ENCODE results near the gene BCL11B. TPM values are rescaled to one million over a fixed set of nuclear protein-coding genes. Genes with fewer than 3 reads are reported as not detected.

The BCL11B gene
- total RNA-seq, 1 donor from 2014 or later, result 0.67 TPM

DNA sequence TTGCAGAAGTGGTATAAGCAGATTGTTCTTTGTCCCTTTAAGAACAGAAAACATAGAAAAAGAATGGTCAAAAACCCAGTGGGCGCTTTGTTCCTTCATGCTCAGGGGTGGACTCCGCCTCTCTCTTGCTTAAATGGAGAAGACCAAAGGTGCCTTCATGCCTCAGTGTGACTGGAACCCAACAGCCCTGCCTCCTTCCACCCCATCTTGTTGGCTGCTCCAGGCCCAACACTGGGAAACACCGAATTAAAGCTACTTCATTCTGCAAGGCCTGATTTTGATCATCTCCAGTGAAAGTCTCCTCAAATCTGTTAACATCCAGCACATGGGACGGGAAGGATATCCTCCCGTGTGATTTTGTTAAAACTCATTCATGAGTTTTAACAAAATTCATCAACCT is 103.7 kb downstream of the BCL11B start:
- DNase-seq (ENCODE audit: low spot score), result no peak

DNA sequence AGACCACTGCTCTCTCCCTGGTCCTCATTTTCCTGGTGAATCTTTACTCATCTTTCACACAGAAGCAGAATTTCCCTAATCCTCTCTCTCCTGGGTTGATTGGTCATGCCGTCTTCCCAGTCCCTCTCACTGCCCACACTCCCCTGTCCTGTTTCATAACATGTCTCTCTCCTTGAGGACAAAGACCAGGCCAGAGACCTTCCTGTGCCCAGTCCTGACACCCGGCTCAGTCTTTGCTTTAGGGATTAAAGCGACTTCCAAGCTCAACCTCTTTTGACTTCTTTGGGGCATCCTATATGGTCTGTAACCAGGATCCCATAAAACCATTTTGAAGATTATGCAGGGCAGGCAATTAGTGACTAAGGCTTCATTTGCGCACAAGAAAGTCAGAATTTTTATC is 105.5 kb downstream of the BCL11B start:
- DNase-seq (ENCODE audit: low spot score), result no peak

DNA sequence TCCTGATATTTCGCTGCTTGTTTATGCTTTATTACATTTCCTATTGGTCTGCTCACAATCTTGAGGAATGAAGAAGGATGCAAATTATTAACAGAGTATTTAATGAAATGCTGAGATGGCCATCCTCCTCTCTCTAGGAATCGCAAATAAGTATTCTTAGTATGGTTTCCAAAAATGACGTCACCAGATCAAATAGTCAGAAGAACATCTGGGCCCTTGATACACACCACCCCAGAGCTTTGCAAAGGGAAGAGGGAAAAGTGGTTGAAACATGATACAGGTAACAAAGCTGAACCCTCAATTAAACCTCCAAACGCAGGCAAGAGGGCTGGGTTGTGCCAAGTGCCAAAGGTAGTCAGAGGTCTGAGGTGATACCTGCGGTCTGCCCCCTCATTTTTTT is 107.3 kb downstream of the BCL11B start:
- no peak for DNase-seq (ENCODE audit: low spot score)

DNA sequence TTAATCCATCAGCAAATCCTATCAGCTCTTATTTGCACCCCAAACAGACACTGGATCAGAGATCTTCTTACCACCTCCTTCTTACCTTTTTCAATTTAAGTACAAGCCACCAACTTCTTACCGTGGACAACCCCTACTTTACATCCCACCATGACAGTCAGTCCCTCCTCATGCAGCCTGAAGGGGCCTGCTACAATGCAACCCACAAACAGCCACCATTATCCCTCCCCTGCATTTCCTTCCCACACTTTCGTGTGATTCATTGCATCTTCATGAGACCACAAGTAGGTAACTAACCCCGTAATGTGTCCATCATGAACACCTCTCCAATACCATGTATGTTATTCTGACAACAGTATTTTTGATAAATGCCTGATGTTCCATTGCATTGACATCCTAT is 108.6 kb downstream of the BCL11B start:
- no peak for DNase-seq (ENCODE audit: low spot score)

DNA sequence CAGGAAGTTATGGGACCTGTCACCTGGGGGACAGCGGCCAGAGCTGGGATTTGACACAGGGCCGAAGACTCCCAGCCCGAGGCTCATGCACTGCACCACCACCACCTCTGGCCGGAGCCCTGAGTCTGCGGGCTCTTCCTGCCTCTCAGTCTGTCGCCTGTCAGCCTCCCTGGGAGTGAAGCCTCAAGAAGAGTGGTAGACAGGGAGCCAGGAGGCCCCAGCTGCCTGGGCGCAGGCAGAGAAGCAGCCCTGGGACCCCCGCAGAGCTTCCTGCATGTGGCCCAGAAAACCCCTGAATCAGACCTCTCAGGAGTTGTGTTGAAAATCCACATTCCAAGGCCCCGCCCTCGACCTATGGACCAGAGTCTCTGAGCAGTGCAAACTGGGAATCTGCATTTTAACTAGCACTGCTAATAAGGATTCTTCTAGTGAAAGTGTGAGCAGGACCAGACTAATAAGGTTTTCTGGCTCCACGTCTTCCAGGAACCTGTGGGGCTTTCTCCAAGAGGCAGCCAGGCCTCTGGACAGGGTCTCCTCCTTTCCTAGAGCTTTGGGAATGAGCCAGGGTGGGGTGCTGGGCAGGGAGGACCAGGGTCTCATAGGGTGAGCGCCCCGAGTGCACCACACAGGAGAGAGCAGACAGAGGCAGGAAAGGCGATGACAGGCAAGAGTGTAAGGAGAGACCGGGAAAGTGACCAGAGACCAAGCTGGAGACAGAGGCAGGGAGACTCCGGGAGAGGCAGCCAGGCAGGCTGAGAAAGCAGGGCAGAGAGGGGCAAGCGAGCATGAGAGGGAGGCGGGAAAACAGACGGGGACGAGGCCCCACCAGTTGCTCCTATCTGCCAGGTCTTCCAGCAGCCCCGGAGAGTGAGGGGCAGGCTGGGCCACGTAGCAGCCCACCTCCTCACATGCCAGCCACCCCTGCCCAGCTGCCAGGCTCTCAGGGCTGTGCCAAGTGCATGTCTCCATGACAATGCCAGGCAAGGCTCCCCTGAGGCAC is 112.4 kb downstream of the BCL11B start:
- peak; percentile 85 for DNase-seq (ENCODE audit: low spot score)

DNA sequence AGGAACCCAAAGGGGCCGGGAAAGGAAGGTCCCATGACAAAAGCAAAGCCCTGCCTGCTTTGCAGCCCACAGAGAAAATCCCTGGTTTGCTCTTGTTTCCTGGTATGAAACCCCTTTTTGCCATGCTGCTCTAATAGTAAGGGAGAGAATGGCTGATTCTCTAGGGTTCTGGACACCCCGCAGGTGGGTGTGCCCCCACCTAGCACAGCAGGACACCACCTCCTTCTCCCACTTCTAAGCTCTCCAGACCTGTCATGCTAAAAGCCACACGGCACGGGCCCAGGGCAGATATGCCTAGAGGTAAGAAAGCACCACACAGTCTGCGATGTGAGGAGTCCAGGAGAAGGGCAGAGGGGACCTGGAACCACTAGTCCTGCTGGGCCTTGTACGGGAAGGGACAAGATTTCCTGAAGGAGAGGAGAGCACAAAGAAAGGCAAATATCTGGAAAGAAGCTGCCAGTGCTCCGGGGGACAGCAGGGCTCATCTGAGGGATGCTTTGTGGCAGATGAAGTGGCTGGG is 113.3 kb downstream of the BCL11B start:
- DNase-seq (ENCODE audit: low spot score), result peak; percentile 65

DNA sequence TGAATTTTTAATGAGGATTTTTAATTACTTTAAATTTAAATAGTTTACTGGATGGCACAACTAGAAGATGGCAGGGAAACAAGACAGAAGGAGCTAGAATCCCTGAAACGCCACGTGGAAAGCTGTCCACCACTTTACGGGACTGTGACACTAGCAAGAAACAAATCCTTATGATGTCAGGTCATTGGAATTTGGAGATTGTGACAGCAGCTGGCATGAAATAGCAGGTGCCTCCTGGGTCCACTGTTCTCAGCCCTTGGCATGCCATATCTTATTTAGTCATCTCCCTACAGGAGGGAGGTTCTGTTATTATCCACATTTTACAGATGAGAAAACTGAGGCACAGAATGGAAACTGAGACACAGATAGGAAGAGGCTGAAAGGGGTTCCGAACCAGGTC is 113.8 kb downstream of the BCL11B start:
- DNase-seq (ENCODE audit: low spot score), result no peak

DNA sequence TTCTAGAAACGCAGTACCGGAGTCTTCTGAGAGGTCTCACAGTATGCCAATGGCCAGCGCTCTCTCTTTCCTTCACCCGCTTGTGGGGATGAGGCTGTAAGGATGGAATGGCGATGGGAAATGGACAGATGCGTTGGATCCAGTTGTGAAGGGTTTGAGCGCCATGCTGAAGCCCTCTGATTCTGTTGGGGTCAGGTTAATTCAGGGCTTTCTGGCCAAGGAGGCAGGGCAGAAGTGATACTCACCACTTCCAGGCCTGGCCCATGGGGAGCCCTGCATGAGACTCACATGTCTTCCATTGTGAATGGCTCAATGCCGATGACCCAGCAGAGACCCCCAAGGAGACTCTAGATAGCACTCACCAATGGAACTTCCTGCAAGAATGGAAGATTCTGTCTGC is 114.3 kb downstream of the BCL11B start:
- DNase-seq (ENCODE audit: low spot score), result peak; percentile 41

DNA sequence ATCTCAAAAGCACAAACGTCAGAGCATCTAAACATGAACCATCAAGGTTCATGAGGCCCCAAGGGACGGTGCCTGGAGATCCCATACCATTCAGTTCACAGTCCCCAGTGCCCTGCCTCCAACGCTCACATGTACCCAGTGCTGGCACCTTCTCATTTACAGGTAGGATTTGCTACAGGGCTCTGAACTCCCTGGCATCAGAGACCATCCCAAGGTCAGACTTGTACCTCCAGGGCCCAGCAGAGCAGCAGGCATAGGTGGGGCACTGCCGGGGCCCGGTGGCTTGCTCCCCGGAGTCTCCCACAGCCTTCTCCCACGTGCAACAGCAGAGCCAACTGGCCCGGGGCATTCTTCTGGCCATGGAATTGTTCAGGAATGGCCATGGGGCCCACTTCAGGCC is 114.8 kb downstream of the BCL11B start:
- peak; percentile 49 for DNase-seq (ENCODE audit: low spot score)

DNA sequence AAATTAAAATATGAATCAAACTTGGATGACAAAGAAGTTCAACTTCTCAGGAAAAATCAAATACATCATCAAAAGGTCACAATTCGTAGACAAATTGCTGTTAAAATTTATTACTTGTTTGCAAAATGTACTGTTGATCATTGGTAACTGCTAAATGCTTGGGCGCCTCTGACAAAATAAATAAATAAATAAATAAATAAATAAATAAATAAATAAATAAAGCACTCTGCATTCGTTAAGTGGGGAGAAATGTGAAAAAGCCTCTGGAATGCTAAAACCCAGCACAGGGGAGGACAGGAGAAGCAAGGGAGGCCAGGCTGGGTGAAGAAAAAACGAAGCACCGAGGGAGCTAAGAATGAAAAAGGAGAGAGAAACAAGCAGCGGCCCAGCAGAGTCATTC is 115.2 kb downstream of the BCL11B start:
- no peak for DNase-seq (ENCODE audit: low spot score)

DNA sequence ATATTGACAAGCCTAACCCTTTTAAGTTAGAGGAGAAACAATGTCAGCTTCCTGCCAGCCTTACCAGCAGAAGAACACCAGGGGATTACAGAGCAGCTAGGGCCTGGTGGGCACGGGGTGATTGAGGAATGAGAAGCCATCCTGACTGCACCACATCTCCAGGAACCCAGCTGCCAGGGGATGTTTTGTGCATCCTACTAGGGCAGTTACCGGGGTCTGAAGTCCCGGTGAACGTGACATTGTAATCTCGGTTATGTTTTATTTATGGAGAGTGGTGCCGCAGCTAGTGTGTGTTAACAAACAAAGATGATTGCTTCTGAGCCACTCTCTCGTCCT is 115.9 kb downstream of the BCL11B start:
- peak; percentile 26 for DNase-seq (ENCODE audit: low spot score)

DNA sequence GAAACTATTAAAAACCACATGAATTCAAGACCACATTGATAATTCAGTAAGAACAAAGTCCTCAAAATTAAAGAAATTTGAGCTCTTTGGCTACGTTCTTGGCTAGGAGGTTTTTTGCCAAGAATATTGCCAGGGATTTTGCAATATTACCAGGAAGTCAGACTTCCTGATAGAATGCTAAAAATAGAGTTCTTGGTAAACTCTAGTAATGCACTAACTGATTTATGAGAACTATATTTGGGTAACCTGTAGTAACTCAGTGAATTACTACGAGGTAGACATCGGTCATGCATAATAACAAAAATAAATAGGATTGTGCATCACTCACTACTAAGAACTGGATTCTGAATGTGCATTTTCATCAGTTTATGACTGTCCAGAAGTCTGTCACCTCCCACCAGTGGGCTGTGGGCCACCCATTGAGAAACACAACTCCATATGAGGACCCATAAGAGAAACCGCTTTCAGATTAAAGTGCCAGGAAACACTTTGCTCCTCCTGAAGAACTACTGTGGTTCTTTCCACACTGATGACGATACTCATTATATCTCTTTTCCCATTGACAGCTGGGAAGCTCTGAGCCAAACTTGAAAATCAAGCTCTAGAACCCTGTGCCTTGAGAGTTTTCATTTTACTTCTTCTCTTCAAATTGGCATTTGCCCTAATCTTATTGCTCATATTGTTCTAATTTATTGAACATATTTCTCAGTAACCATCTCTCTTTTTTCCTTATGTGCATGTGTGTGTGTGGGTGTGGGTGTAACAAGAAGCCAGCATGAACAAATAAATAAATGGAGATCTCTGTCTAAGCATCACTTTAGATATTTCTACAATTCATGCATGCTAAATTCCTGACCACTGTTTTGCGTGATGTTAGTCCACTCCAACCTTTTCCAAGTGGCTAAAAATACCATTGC is 116.6 kb downstream of the BCL11B start:
- DNase-seq (ENCODE audit: low spot score), result peak; percentile 51

DNA sequence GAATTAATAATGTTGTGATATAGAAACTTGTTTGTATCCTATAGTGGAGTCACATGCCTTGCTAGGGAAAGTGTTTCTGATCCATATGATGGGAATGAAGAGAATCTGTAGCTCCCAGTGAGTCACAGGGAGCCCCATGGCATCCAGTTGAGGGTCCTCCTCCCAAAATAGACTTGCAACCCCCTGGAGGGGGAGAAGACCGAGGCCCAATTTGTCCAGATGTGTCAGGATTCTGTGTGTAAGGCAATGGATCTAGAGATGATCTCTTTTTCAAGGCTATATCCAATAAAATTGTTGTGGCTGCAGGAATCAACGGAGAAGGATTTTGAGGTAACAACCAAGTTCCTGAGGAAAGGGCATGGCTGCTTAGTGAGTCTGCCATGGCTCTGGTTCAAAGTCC is 121.8 kb downstream of the BCL11B start:
- DNase-seq (ENCODE audit: low spot score), result peak; percentile 60

DNA sequence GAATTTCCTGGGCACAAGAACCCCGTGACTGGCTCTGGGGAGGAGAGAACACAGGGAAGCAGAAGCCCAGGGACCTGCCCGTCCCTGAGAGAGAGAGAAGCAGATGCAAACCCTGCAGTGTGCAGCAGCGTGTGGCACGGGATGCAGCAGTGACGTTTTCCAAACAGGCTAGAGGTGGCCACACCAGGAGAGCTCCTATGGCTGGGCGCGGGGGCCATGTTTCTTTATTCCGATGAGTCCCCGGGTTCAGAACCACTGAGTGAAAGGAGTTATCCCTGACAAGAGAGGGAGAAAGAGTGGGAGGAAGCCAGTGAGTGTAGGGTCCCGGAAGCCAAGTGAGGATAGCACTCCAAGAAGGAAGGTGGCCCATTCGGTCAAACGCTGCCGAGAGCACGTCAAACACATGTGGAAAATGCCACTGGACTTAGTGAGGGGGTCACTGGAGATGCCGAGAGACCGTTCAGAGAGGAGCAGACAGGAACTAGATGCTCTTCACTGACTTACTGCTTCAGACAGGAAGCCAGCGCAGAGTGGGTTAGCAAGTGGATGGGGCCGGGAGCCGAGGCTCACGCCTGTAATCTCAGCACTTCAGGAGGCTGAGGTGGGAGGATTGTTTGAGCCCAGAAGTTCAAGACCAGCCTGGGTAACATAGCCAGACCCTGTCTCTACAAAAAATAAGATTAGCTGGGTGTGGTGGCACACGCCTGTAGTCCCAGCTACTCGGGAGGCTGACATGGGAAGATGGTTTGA is 123.0 kb downstream of the BCL11B start:
- DNase-seq (ENCODE audit: low spot score), result peak; percentile 67

DNA sequence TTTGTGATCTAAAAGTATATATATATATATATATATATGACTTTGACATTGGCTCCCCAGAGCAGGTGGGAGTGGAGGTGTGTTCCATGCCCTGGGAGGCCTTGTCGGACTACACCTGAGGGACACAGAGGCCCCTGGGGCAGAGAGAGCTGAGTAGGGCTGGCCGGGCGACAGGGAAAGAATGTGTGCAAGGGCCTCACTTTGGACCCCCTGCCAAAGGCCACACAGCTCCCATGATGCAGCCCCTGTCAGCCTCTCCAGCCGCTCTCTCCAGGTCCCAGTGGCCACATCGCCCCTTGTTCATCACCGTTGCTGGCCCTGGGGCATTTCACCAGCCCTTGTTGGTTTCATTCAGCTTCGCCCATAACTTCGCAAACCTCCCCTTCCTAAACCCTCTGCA is 123.9 kb downstream of the BCL11B start:
- peak; percentile 75 for DNase-seq (ENCODE audit: low spot score)

DNA sequence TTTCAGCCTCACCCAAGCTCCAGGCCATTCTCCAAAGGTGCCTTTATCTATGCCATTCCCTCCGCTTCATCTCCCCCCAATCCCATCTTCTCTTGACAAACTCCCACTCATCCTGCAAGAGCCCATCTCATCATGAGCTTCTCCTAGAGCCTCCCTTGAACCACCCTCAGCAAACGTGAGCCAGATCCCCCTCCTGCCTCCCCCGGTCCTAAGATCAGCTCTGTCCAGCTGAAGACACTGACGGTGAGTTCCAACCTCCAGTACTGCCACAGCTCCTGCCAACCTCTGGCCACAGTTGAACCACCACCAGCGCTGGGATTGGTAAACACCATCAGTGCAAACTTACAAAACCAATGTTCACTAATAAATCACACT is 124.6 kb downstream of the BCL11B start:
- DNase-seq (ENCODE audit: low spot score), result peak; percentile 39

DNA sequence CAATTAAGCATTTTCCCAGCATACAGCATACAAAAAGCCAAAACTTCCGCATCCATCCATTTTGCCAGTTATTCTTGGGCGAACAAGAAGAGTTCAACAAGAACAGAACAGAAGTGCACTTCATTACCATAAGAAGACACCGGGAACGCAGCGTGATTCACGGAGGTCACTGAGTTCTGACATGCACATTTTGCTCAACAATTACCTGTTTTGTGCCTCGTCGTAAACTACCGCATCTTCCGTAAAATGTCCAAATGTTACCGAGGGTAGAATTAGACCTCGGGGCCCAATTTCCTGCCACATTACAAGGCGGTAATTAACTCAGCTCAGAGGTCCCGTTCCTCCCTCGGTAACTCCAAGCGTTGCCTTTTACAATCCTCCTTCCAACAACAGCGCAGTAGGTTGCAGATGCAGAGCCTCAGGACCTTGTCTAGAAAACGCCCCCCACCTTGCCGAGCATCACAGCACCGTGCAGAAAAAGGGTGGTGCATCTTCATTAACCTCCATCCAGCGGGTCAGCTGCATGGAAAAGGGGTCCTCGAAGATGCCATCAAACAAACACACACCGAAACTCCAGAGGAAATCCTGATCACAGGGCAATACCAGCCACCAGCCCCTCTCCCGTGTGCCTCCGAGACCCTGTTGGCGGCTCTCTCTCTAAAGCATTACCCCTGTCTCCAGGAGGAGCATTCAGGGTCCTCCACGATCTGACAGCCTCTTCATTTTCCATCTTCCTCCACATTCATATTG is 125.2 kb downstream of the BCL11B start:
- DNase-seq (ENCODE audit: low spot score), result peak; percentile 51

DNA sequence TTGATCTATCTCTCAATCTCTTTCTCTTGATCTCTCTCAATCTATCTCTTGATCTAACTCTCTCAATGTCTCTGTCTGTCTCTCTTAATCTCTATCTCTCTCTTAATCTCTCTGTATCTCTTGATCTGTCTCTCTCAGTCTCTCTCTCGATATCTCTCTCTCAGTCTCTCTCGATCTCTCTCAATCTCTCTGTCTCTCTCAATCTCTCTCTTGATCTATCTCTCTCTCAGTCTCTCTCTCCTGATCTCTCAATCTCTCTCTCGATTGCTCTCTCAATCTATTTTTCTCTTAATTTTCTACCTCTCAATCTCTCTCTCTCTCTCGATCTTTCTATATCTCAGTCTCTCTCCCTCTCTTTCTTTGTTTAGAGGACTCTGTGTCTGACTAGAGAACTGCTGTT is 126.7 kb downstream of the BCL11B start:
- DNase-seq (ENCODE audit: low spot score), result no peak

DNA sequence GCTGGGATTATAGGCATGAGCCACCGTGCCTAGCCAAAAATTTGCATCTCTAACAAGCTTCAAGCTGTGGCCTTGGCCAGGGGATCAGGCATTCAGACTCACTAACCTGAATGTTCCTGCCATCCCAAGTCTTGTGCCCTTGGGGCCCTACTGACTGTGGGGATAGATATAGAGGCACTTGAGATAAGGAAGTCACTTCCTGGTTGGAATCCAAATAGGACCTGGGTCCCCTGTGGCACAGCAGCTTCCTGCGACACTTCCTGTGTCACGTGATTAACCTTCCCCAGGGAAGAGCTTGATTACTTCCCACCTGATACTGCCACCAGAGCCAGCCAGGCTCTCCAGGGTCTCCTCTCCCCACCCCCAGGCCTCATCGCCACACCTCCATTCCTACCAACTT is 128.2 kb downstream of the BCL11B start:
- peak; percentile 28 for DNase-seq (ENCODE audit: low spot score)

DNA sequence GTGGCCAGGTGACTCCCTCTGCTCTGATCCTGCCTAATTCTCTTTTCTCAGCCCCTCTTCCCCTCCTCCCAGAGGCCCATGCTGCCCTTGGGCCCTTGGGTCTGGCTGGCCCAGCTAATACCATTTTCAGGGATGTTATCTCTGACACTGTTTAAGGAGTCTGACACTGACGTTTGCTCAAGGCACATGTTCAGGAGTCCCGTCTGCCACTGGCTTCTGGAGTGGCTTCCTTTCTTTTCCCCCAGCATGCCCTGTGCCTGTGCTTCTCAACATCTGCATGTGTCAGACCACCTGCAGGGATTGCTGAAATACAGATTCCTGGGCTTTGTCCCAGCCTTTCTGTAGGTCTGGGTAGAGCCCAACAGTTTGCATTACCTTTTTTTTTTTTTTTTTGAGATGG is 128.9 kb downstream of the BCL11B start:
- DNase-seq (ENCODE audit: low spot score), result peak; percentile 41
